Neutrophil (primary cell): ENCODE data around the gene C22orf31.

Experiments
- H3K27ac ChIP-seq: fragments of 200-600 bp; sonication (generic); 2 replicates; pipeline ENCODE4 v1.5.1; 2016; ENCODE audit warnings: mild to moderate bottlenecking, moderate library complexity
- H3K27me3 ChIP-seq: fragments of 200-600 bp; sonication (generic); 2 replicates; pipeline ENCODE4 v1.6.0; 2016; ENCODE audit warnings: mild to moderate bottlenecking
- H3K36me3 ChIP-seq: fragments of 200-600 bp; sonication (generic); 2 replicates; pipeline ENCODE4 v1.5.1; 2017
- H3K4me1 ChIP-seq, 2 experiments: fragments of 200-600 bp in 1 of 2; sonication (generic) in 1 of 2; 1 replicate in 1 of 2; 2 replicates in 1 of 2; pipeline versions ENCODE4 v1.5.1 to v1.6.1; 2013 to 2016; ENCODE audit warnings: low read depth in 1 of 2, low read length in 1 of 2, mild to moderate bottlenecking in 1 of 2, moderate library complexity in 1 of 2; ENCODE audit not compliant: control insufficient read depth in 1 of 2, insufficient read depth in 1 of 2
- H3K4me3 ChIP-seq, 2 experiments: fragments of 200-600 bp in 1 of 2; sonication (generic) in 1 of 2; 1 replicate in 1 of 2; 2 replicates in 1 of 2; pipeline ENCODE4 v1.5.1; 2013 to 2016; ENCODE audit warnings: low read depth in 1 of 2, low read length in 1 of 2, mild to moderate bottlenecking in 1 of 2, moderate library complexity in 1 of 2
- H3K9me3 ChIP-seq: fragments of 200-600 bp; sonication (generic); 2 replicates; pipeline ENCODE4 v1.5.1; 2016
- TF ChIP-seq, protein P1 (sequence below): fragments of 200-600 bp; sonication (generic); IDR thresholded peaks from 2 replicates; pipeline ENCODE4 v1.5.1; 2016; ENCODE audit warnings: antibody characterized with exemption

C22orf31 gene

DNA sequence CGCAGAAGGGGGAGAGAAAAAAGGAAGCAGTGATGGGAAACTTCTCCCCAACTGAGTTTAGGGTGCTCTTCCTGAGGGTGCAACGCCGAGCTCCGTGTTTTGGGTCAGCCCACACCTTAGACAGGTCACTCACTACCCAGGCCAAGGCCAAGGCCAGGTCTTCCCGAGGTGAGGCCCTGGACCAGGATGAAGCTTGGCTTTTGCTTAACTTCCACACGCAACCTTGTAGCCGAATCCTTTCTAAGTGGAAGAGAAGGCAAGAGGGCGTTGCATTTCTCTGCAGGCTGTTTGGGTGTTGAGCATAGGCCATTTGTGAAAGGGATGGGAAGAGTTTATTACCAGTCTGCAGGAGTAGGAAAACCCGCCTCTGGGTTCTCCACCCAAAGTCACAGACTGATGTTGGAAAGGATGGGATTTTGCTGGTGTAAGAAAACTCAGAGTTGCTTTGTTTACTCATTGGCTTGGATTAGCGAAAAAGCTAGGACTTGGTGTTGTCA, 12.7 kb upstream of the C22orf31 start:
- Histone ChIP-seq H3K36me3 (no peaks in the 10 kb centered on the region), H3K27ac (peak overlapping the region; percentile 80), H3K4me3 (peak overlapping the region; percentile 75 to 84), H3K27me3 (peaks cover 98% of the 10 kb centered on the region), H3K4me1 (peaks cover 29 to 32% of the 10 kb centered on the region in 2 experiments), H3K9me3 (no peaks in the 10 kb centered on the region)
- TF ChIP-seq, protein P1, sequence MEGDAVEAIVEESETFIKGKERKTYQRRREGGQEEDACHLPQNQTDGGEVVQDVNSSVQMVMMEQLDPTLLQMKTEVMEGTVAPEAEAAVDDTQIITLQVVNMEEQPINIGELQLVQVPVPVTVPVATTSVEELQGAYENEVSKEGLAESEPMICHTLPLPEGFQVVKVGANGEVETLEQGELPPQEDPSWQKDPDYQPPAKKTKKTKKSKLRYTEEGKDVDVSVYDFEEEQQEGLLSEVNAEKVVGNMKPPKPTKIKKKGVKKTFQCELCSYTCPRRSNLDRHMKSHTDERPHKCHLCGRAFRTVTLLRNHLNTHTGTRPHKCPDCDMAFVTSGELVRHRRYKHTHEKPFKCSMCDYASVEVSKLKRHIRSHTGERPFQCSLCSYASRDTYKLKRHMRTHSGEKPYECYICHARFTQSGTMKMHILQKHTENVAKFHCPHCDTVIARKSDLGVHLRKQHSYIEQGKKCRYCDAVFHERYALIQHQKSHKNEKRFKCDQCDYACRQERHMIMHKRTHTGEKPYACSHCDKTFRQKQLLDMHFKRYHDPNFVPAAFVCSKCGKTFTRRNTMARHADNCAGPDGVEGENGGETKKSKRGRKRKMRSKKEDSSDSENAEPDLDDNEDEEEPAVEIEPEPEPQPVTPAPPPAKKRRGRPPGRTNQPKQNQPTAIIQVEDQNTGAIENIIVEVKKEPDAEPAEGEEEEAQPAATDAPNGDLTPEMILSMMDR: no peak

DNA sequence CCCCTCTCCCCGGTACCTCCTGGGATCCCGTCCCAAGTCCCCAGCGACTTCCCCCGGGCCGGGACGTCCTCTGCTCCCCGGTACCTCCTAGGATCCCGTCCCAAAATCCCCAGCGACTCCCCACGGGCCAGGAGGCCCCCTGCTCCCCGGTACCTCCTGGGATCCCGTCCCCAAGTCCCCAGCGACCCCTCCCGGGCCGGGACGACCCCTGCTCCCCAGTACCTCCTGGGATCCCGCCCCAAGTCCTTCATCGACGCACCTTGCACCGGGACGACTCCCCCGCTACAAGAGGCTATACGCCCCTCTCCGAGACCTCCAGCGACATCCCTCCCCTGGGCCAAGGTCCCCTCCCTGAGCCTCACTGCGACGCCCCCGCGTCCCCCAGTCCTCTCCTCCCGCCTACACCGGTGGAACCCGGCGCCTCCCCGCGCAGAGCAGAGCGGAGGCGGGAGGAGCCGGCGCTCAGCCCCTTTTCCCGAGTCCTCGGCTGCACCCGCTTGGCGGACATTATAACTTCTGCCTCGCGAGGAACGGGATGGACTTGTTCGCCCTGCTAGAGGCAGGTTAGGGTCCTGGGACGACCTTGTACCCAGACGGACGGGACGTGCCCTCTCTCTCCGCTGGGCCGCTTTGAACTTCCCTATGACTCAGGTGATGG, 12.1 kb upstream of the C22orf31 start:
- Histone ChIP-seq H3K27ac (peak overlapping the region; percentile 80), H3K9me3 (no peaks in the 10 kb centered on the region), H3K4me1 (peaks cover 29 to 32% of the 10 kb centered on the region in 2 experiments), H3K36me3 (no peaks in the 10 kb centered on the region), H3K4me3 (peak overlapping the region; percentile 75 to 84), H3K27me3 (peaks cover 98% of the 10 kb centered on the region)
- TF ChIP-seq, protein P1: no peak

DNA sequence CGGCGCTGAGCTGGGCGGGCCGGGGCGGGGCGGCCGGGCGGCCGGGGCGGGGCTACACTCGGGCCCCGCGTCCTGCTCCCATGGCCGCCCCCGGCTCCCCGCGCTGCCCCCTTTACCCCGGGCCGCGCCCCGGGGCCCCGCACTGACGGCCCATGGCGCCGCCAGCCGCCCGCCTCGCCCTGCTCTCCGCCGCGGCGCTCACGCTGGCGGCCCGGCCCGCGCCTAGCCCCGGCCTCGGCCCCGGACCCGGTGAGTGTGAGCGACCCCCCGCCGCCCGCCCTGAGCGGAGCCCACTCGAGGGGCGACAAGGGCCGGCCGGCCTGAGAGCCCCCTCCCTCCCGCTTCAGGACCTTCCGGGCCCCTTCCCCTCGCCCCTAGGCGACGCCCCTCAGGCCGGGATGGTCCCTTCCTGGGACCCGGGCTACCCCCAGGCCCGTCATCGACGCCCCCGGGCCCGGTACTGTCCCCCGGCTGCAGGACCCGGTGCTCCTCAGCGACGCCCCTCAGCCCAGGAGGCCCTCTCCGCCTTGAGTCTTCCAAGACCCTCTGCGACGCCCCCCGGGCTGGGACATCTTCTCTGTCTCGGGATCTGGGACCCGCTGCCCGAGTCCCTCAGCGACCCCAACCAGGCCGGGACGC, 11.5 kb upstream of the C22orf31 start, which contains the start of gene KREMEN1:
KREMEN1 (plus strand) TSS at position 57 of the 639 bp plus-strand sequence; CDS start at position 153, 96 bp downstream.
- TF ChIP-seq, protein P1: no peak
- peak within 1 kb of the TSS; percentile 80 for H3K27ac ChIP-seq

DNA sequence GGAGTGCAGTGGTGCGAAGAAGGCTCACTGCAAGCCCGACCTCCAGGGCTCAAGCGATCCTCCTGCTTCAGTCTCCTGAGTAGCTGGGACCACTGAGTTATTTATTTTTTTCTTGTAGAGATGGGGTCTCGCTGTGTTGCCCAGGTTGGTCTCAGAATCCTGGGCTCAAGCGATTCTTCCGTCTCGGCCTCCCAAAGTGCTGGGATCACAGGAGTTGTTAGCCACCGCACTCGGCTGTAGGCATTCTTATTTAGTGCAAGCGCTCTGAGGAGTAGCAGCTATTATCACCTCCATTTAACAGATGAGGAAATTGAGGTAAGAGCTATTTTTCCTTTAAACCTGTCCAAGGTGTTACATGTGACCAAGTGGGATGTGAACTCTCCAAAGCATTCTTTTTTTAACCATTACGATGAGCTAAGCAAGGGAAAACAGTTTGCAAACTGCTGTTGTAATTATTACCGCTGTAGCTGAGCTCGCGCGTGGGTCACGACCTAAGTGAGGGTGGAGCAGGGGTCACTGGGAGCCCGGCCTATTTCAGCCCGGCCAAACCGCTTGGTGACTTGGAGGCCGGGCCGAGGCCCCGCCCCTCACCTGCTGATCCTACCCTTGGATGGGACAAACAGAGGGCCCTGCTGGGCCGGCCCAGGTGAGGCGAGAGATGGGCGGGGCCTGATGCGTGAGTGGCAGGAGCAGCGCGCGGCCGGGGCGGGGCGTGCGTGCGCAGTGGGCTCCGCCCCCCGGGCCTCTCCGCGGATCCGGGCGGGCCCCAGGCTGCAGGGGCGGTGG, 10.8 kb upstream of the C22orf31 start:
- TF ChIP-seq, protein P1: no peak
- peak overlapping the region; percentile 61 to 75 for H3K4me3 ChIP-seq
- H3K36me3 ChIP-seq: no peaks in the 10 kb centered on the region
- peak overlapping the region; percentile 27 for H3K27ac ChIP-seq
- peaks cover 97% of the 10 kb centered on the region for H3K27me3 ChIP-seq
- peaks cover 29 to 32% of the 10 kb centered on the region in 2 experiments for H3K4me1 ChIP-seq
- no peaks in the 10 kb centered on the region for H3K9me3 ChIP-seq

More for the DNA sequence above, 11.5 kb upstream of the C22orf31 start, which contains the start of gene KREMEN1:
- peak within 1 kb of the TSS; percentile 75 to 84 for H3K4me3 ChIP-seq
- H3K27me3 ChIP-seq: peaks cover 98% of the 10 kb centered on the region
- H3K4me1 ChIP-seq: peaks cover 29 to 32% of the 10 kb centered on the region in 2 experiments
- no peaks in the 10 kb centered on the region for H3K9me3 ChIP-seq
- no peaks in the 10 kb centered on the region for H3K36me3 ChIP-seq

DNA sequence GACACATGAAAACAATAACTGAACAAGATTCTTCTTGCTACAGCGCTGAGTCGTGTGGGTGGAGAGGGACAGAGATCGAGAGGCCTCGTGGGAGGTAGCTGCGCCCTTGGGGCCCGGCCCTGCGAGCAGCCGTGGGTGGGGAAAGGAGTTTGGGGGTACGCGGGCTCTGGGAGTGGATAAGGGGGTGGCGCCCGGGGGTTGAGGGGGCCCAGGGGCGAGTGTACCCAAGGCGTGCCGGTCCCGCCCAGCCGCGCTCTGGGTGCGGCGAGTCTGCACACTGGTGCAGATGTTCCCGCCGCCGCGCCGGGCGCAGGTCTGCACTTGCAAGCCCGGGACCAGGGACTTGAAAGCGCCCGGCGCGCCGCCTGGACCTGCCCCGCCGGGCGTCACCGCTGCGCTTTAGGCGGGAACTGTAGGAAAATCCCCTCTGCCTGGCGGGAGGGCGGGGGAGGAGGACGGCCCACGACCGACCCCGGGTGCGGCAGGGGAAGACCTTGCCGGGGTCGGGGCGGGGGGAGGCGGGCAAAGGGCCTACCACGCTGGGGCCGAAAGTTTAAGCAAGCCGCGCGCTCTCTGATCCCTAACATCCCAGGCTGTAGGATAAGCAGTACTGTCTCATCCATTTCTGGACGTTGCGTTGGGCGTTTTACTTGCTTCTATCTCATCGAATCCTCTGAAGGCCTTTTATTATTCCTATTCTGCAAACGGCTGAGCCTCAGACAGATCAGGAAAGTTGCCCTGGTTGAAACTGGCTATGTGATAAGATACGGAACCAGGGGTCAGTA, 9.8 kb upstream of the C22orf31 start:
- Histone ChIP-seq H3K9me3 (no peaks in the 10 kb centered on the region), H3K27ac (no peak overlapping the region), H3K4me3 (peak overlapping the region in 1 of 2 experiments; percentile 61), H3K36me3 (no peaks in the 10 kb centered on the region), H3K4me1 (peaks cover 29 to 32% of the 10 kb centered on the region in 2 experiments), H3K27me3 (peaks cover 97% of the 10 kb centered on the region)
- TF ChIP-seq, protein P1: no peak
